Measurements from ENCODE around the gene H19. TPM values are rescaled to one million over a fixed set of nuclear protein-coding genes. Genes with fewer than 3 reads are reported as not detected.

Gene H19
- total and polyA plus RNA-seq, 4 donors, result 194 to 16,780 (median 332) TPM

DNA sequence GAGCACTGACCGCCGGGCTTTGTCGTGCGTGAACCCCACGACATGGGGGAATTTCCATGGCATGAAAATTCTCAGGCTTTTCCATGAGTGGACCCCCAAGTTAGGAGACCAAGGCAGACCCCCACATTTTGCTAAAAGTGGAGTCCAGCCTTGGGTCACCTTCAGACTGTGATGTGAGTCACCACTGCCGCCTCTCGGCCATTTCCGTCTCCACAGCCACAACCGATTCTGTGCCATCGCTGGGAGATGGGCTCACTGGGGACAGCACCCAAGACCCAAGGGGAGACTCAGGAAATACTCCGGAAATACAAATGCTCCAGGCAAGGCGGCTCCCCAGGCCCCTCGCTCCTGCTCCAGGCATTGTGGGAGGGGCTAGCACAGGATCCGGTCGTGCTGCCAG is 1.2 kb upstream of the H19 start:
- no peaks in the 10 kb centered on the region for H3K36me3 ChIP-seq (ENCODE audit: control insufficient read depth in 4 of 4, insufficient read depth in 3 of 4, low read depth in 1 of 4, low read length in 3 of 4)
- no peaks in the 10 kb centered on the region for H3K9me3 ChIP-seq (ENCODE audit: control insufficient read depth in 4 of 4, low read length in 3 of 4)
- H3K27me3 ChIP-seq (ENCODE audit: control insufficient read depth in 4 of 4, insufficient read depth in 4 of 4, low read length in 3 of 4), result no peaks in the 10 kb centered on the region
- no CpG with 5 or more reads among the region's 15 CpGs for WGBS
- no peak for TF ChIP-seq TAF1 (conservative IDR thresholded peaks at IDR 0.05)
- TF ChIP-seq FOXA1 (IDR thresholded peaks at IDR 0.05), result no peak
- TF ChIP-seq, protein P1, sequence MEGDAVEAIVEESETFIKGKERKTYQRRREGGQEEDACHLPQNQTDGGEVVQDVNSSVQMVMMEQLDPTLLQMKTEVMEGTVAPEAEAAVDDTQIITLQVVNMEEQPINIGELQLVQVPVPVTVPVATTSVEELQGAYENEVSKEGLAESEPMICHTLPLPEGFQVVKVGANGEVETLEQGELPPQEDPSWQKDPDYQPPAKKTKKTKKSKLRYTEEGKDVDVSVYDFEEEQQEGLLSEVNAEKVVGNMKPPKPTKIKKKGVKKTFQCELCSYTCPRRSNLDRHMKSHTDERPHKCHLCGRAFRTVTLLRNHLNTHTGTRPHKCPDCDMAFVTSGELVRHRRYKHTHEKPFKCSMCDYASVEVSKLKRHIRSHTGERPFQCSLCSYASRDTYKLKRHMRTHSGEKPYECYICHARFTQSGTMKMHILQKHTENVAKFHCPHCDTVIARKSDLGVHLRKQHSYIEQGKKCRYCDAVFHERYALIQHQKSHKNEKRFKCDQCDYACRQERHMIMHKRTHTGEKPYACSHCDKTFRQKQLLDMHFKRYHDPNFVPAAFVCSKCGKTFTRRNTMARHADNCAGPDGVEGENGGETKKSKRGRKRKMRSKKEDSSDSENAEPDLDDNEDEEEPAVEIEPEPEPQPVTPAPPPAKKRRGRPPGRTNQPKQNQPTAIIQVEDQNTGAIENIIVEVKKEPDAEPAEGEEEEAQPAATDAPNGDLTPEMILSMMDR (IDR thresholded peaks at IDR 0.05; ENCODE audit: low read depth, low read length, missing input control), result no peak
- no peak for TF ChIP-seq HNF4G (IDR thresholded peaks at IDR 0.05)
- no peak for TF ChIP-seq GABPA (IDR thresholded peaks at IDR 0.05 in 1 of 2, conservative IDR thresholded peaks at IDR 0.05 in 1 of 2)
- no peak for TF ChIP-seq YY1 (IDR thresholded peaks at IDR 0.05)
- no peak for TF ChIP-seq NR2F2 (IDR thresholded peaks at IDR 0.05)
- no peak for TF ChIP-seq RAD21 (IDR thresholded peaks at IDR 0.05)
- TF ChIP-seq SP1 (IDR thresholded peaks at IDR 0.05), result no peak
- no peak for TF ChIP-seq JUND (IDR thresholded peaks at IDR 0.05)
- TF ChIP-seq, protein P2, sequence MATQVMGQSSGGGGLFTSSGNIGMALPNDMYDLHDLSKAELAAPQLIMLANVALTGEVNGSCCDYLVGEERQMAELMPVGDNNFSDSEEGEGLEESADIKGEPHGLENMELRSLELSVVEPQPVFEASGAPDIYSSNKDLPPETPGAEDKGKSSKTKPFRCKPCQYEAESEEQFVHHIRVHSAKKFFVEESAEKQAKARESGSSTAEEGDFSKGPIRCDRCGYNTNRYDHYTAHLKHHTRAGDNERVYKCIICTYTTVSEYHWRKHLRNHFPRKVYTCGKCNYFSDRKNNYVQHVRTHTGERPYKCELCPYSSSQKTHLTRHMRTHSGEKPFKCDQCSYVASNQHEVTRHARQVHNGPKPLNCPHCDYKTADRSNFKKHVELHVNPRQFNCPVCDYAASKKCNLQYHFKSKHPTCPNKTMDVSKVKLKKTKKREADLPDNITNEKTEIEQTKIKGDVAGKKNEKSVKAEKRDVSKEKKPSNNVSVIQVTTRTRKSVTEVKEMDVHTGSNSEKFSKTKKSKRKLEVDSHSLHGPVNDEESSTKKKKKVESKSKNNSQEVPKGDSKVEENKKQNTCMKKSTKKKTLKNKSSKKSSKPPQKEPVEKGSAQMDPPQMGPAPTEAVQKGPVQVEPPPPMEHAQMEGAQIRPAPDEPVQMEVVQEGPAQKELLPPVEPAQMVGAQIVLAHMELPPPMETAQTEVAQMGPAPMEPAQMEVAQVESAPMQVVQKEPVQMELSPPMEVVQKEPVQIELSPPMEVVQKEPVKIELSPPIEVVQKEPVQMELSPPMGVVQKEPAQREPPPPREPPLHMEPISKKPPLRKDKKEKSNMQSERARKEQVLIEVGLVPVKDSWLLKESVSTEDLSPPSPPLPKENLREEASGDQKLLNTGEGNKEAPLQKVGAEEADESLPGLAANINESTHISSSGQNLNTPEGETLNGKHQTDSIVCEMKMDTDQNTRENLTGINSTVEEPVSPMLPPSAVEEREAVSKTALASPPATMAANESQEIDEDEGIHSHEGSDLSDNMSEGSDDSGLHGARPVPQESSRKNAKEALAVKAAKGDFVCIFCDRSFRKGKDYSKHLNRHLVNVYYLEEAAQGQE (IDR thresholded peaks at IDR 0.05), result no peak
- TF ChIP-seq FOXA2 (IDR thresholded peaks at IDR 0.05), result no peak
- TF ChIP-seq, protein P3, sequence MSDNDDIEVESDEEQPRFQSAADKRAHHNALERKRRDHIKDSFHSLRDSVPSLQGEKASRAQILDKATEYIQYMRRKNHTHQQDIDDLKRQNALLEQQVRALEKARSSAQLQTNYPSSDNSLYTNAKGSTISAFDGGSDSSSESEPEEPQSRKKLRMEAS (IDR thresholded peaks at IDR 0.05), result no peak
- TF ChIP-seq, protein P4, sequence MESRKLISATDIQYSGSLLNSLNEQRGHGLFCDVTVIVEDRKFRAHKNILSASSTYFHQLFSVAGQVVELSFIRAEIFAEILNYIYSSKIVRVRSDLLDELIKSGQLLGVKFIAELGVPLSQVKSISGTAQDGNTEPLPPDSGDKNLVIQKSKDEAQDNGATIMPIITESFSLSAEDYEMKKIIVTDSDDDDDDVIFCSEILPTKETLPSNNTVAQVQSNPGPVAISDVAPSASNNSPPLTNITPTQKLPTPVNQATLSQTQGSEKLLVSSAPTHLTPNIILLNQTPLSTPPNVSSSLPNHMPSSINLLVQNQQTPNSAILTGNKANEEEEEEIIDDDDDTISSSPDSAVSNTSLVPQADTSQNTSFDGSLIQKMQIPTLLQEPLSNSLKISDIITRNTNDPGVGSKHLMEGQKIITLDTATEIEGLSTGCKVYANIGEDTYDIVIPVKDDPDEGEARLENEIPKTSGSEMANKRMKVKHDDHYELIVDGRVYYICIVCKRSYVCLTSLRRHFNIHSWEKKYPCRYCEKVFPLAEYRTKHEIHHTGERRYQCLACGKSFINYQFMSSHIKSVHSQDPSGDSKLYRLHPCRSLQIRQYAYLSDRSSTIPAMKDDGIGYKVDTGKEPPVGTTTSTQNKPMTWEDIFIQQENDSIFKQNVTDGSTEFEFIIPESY (IDR thresholded peaks at IDR 0.05), result no peak
- TF ChIP-seq, protein P5, sequence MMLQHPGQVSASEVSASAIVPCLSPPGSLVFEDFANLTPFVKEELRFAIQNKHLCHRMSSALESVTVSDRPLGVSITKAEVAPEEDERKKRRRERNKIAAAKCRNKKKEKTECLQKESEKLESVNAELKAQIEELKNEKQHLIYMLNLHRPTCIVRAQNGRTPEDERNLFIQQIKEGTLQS (IDR thresholded peaks at IDR 0.05), result no peak
- no peak for TF ChIP-seq HNF4A (conservative IDR thresholded peaks at IDR 0.05)
- no peak for TF ChIP-seq RXRA (IDR thresholded peaks at IDR 0.05)
- no peaks in the 10 kb centered on the region for H3K4me1 ChIP-seq (ENCODE audit: control insufficient read depth in 4 of 4, insufficient read depth in 4 of 4, low read length in 3 of 4)
- no peak overlapping the region for H3K27ac ChIP-seq (ENCODE audit: low read depth in 1 of 2, low read length in 2 of 2)
- DNase-seq (ENCODE audit: low spot score), result no peak
- H3K4me3 ChIP-seq (ENCODE audit: low read depth in 1 of 3, low read length in 3 of 3), result no peak overlapping the region
- no peak overlapping the region for H3K9ac ChIP-seq (ENCODE audit: low read depth in 1 of 2, low read length in 2 of 2)

DNA sequence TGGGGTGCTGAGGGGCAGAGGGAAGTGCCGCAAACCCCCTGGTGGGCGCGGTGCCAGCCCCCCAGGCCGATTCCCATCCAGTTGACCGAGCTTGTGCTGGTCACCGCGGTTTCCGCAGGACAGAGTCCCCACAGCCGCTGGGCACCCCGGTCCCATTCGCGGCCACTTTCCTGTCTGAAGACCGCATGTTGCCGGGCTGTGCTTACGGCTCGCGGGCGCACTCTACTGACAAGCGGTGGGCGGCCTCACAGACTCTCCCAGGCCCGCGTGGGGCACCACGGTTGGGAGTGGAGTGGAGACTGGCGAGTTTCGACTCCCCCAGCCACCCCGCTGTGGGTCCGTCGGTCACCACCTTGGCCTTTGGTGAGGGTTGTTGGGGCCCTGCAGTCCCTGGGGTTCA is 648 bp upstream of the H19 start:
- WGBS, result no CpG with 5 or more reads among the region's 28 CpGs
- Histone ChIP-seq H3K4me3 (ENCODE audit: low read depth in 1 of 3, low read length in 3 of 3) (no peak overlapping the region), H3K27me3 (ENCODE audit: control insufficient read depth in 4 of 4, insufficient read depth in 4 of 4, low read length in 3 of 4) (no peaks in the 10 kb centered on the region), H3K4me1 (ENCODE audit: control insufficient read depth in 4 of 4, insufficient read depth in 4 of 4, low read length in 3 of 4) (no peaks in the 10 kb centered on the region), H3K9ac (ENCODE audit: low read depth in 1 of 2, low read length in 2 of 2) (no peak overlapping the region), H3K27ac (ENCODE audit: low read depth in 1 of 2, low read length in 2 of 2) (no peak overlapping the region), H3K9me3 (ENCODE audit: control insufficient read depth in 4 of 4, low read length in 3 of 4) (no peaks in the 10 kb centered on the region), H3K36me3 (ENCODE audit: control insufficient read depth in 4 of 4, insufficient read depth in 3 of 4, low read depth in 1 of 4, low read length in 3 of 4) (no peaks in the 10 kb centered on the region)
- no peak for TF ChIP-seq TAF1 (conservative IDR thresholded peaks at IDR 0.05)
- TF ChIP-seq, protein P4 (IDR thresholded peaks at IDR 0.05), result no peak
- no peak for TF ChIP-seq RAD21 (IDR thresholded peaks at IDR 0.05)
- TF ChIP-seq SP1 (IDR thresholded peaks at IDR 0.05), result no peak
- no peak for TF ChIP-seq EGR1 (IDR thresholded peaks at IDR 0.05; ENCODE audit: low read depth in 2 of 2)
- DNase-seq (ENCODE audit: low spot score), result no peak
